H1 (cell line): ENCODE measurements around the gene SCPEP1.
"Not testable (repeated sequence)": the region's sequence is repeated elsewhere in the genome, so short reads cannot be mapped to it uniquely, and the experiment has no call there.

Experiments
- CHD2 ChIP-seq: IDR thresholded peaks from 2 replicates; pipeline ENCODE4 v1.6.1; 2012; ENCODE audit warnings: low read length, improper control_type of control experiment
- EP300 ChIP-seq, 2 experiments: IDR thresholded peaks; 1 replicate in 1 of 2; 2 replicates in 1 of 2; pipeline ENCODE4 v1.6.1; 2011 to 2012; ENCODE audit warnings: low read depth in 2 of 2, low read length in 2 of 2, mild to moderate bottlenecking in 2 of 2, borderline replicate concordance in 1 of 2, inconsistent platforms in 1 of 2, moderate library complexity in 1 of 2
- FOSL1 ChIP-seq: IDR thresholded peaks from 2 replicates; pipeline ENCODE4 v1.6.1; 2011; ENCODE audit warnings: mild to moderate bottlenecking, low read depth, low read length, moderate library complexity; ENCODE audit not compliant: insufficient read depth
- GTF2F1 ChIP-seq: IDR thresholded peaks from 2 replicates; pipeline ENCODE4 v1.6.1; 2012; ENCODE audit warnings: low read depth, low read length, improper control_type of control experiment, borderline replicate concordance
- NRF1 ChIP-seq: IDR thresholded peaks from 2 replicates; pipeline ENCODE4 v1.6.1; 2011; ENCODE audit warnings: mild to moderate bottlenecking, low read depth, low read length, improper control_type of control experiment
- POLR2A ChIP-seq, 2 experiments: IDR thresholded peaks; 1 replicate in 1 of 2; 2 replicates in 1 of 2; pipeline ENCODE4 v1.6.1; 2011; ENCODE audit warnings: low read depth in 2 of 2, low read length in 2 of 2, mild to moderate bottlenecking in 2 of 2; ENCODE audit errors: control extremely low read depth in 1 of 2
- POLR2AphosphoS5 ChIP-seq: IDR thresholded peaks from 2 replicates; pipeline ENCODE4 v1.6.1; 2011; ENCODE audit warnings: low read depth, low read length
- RFX5 ChIP-seq: IDR thresholded peaks from 2 replicates; pipeline ENCODE4 v1.6.1; 2011; ENCODE audit warnings: low read depth, low read length, improper control_type of control experiment, borderline replicate concordance
- SIN3A ChIP-seq, 2 experiments: IDR thresholded peaks in 1 of 2; conservative IDR thresholded peaks in 1 of 2; 2 replicates each; pipeline ENCODE4 v1.6.1; 2011 to 2012; ENCODE audit warnings: low read length in 2 of 2, improper control_type of control experiment in 1 of 2, low read depth in 1 of 2, mild to moderate bottlenecking in 1 of 2
- SIRT6 ChIP-seq: IDR thresholded peaks from one replicate; pipeline ENCODE4 v1.7.1; 2012; ENCODE audit warnings: low read length, inconsistent platforms
- TF ChIP-seq, protein P1 (sequence below): IDR thresholded peaks from 2 replicates; pipeline ENCODE4 v1.6.1; 2011; ENCODE audit warnings: low read length, improper control_type of control experiment
- TF ChIP-seq, protein P2 (sequence below), 3 experiments: IDR thresholded peaks; 1 replicate in 2 of 3; 2 replicates in 1 of 3; pipeline versions ENCODE4 v1.5.1 to v1.6.1; 2011; ENCODE audit warnings: low read length in 3 of 3, mild to moderate bottlenecking in 3 of 3, inconsistent platforms in 2 of 3, low read depth in 1 of 3, moderate library complexity in 1 of 3; ENCODE audit not compliant: insufficient read depth in 1 of 3; ENCODE audit errors: control extremely low read depth in 1 of 3

DNA sequence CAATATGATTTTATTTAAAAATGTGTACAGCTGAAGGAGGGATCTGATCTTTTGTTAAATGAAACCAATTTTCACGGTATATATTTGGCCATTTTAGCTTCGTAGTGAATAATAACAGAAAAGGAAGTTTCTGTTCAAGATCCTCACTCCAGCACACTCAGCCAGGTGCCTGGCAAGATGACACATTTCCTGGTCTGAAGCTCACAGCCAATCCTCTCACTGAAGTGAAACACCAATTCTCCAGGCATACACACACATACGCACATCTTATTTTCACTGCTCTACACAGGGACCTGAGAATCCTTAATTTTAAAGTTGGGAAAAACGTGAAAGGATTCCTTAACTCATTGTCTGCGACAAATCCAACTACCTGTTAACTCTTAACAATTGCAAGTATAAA, 39.7 kb upstream of the SCPEP1 start:
- TF ChIP-seq SIN3A (conservative IDR thresholded peaks at IDR 0.05 in 1 of 2, IDR thresholded peaks at IDR 0.05 in 1 of 2; ENCODE audit: low read depth in 1 of 2, low read length in 2 of 2); RFX5; EP300 (IDR thresholded peaks at IDR 0.05; ENCODE audit: borderline replicate concordance in 1 of 2, low read depth in 2 of 2, low read length in 2 of 2); CHD2; NRF1; GTF2F1; POLR2A (IDR thresholded peaks at IDR 0.05; ENCODE audit: control extremely low read depth in 1 of 2, low read depth in 2 of 2, low read length in 2 of 2); FOSL1; SIRT6; POLR2AphosphoS5: not testable (repeated sequence)
- TF ChIP-seq, protein P1, sequence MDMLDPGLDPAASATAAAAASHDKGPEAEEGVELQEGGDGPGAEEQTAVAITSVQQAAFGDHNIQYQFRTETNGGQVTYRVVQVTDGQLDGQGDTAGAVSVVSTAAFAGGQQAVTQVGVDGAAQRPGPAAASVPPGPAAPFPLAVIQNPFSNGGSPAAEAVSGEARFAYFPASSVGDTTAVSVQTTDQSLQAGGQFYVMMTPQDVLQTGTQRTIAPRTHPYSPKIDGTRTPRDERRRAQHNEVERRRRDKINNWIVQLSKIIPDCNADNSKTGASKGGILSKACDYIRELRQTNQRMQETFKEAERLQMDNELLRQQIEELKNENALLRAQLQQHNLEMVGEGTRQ: not testable (repeated sequence)
- TF ChIP-seq, protein P2, sequence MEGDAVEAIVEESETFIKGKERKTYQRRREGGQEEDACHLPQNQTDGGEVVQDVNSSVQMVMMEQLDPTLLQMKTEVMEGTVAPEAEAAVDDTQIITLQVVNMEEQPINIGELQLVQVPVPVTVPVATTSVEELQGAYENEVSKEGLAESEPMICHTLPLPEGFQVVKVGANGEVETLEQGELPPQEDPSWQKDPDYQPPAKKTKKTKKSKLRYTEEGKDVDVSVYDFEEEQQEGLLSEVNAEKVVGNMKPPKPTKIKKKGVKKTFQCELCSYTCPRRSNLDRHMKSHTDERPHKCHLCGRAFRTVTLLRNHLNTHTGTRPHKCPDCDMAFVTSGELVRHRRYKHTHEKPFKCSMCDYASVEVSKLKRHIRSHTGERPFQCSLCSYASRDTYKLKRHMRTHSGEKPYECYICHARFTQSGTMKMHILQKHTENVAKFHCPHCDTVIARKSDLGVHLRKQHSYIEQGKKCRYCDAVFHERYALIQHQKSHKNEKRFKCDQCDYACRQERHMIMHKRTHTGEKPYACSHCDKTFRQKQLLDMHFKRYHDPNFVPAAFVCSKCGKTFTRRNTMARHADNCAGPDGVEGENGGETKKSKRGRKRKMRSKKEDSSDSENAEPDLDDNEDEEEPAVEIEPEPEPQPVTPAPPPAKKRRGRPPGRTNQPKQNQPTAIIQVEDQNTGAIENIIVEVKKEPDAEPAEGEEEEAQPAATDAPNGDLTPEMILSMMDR (IDR thresholded peaks at IDR 0.05; ENCODE audit: control extremely low read depth in 1 of 3, insufficient read depth in 1 of 3, low read depth in 1 of 3, low read length in 3 of 3): not testable (repeated sequence)
